SU-DHL-6 (cell line): ENCODE data around the gene RAB31.

Experiments
- CTCF ChIP-seq: fragments of 200-600 bp; sonication (generic); IDR thresholded peaks from one replicate; pipeline ENCODE4 v1.5.1; 2017; ENCODE audit warnings: antibody characterized with exemption, mild to moderate bottlenecking, low read length, moderate library complexity; ENCODE audit not compliant: insufficient read depth, poor library complexity, severe bottlenecking
- EZH2phosphoT487 ChIP-seq: fragments of 200-600 bp; sonication (generic), shearing (Covaris generic); conservative IDR thresholded peaks from 2 replicates; pipeline ENCODE4 v1.6.1; 2018; ENCODE audit warnings: mild to moderate bottlenecking, antibody characterized with exemption, low read length, moderate library complexity, mixed read lengths

- no peak for TF ChIP-seq CTCF
- TF ChIP-seq EZH2phosphoT487, result no peak
These were observed 65.0 kb downstream of the RAB31 start for GRCh38 chr18:9772847-9773677.
